Esophagus squamous epithelium (tissue), 5 donors: ENCODE data around the gene DUSP28. TPM values are rescaled to one million over a fixed set of nuclear protein-coding genes. Genes with fewer than 3 reads are reported as not detected.

Experiments
- DNase-seq: peaks from one replicate; lab custom pipeline; 2025; lab: John Stamatoyannopoulos, UW
- H3K27ac ChIP-seq, 4 donors: fragments of 200-600 bp; sonication (generic); one replicate each; pipeline ENCODE4 v1.5.1; 2016 to 2019; ENCODE audit warnings: mild to moderate bottlenecking in 1 of 4
- H3K27me3 ChIP-seq, 4 donors: fragments of 200-600 bp; sonication (generic); 1 replicate in 3 of 4; 2 replicates in 1 of 4; pipeline versions ENCODE4 v1.5.1 to v1.6.0; 2017 to 2021; ENCODE audit warnings: antibody characterized with exemption in 1 of 4
- H3K36me3 ChIP-seq, 3 donors: fragments of 200-600 bp; sonication (generic); one replicate each; pipeline ENCODE4 v1.5.1; 2016 to 2019
- H3K4me1 ChIP-seq, 3 donors: fragments of 200-600 bp; sonication (generic); one replicate each; pipeline ENCODE4 v1.5.1; 2017 to 2019
- H3K4me3 ChIP-seq, 4 donors: fragments of 200-600 bp; sonication (generic); 1 replicate in 3 of 4; 2 replicates in 1 of 4; pipeline ENCODE4 v1.5.1; 2016 to 2019; ENCODE audit warnings: mild to moderate bottlenecking in 2 of 4, moderate library complexity in 1 of 4
- H3K9me3 ChIP-seq, 3 donors: fragments of 200-600 bp; sonication (generic); one replicate each; pipeline ENCODE4 v1.5.1; 2016 to 2019
- CTCF ChIP-seq, 6 experiments: fragments of 450-650 bp in 4 of 6; fragments of 200-600 bp in 2 of 6; sonication (generic) in 2 of 6; IDR thresholded peaks; one replicate each; pipeline ENCODE4 v1.5.1; 2016 to 2019; ENCODE audit warnings: antibody characterized with exemption in 6 of 6, mild to moderate bottlenecking in 4 of 6, moderate library complexity in 4 of 6
- POLR2A ChIP-seq, 4 donors: fragments of 450-650 bp; IDR thresholded peaks; one replicate each; pipeline ENCODE4 v1.6.1; 2017; ENCODE audit warnings: antibody characterized with exemption in 4 of 4, mild to moderate bottlenecking in 4 of 4, moderate library complexity in 3 of 4
- WGBS, 2 donors: methylation state at CpG; one replicate each; pipeline ENCODE4 v1.1.5; 2018; 5-methylcytosine and 5-hydroxymethylcytosine counted together
- intact Hi-C: fragments of 100-400 bp; cut with DNase I; formaldehyde crosslinking; loops from one replicate; pipeline ENCODE4 v1.15.0; 2022
- total RNA-seq, 4 donors: library from RNA; depleted of rRNA; stranded (reverse); fragments of >200 nt; gene quantifications; one replicate each; pipeline ENCODE4 v1.1.0, GENCODE V29; 2016
- donor health status: DM: yes; HTN: yes; CAD: no.

The DUSP28 gene
- total RNA-seq, 4 donors from 2014 or later, result 2.0 to 10.5 (median 5.3) TPM

DNA sequence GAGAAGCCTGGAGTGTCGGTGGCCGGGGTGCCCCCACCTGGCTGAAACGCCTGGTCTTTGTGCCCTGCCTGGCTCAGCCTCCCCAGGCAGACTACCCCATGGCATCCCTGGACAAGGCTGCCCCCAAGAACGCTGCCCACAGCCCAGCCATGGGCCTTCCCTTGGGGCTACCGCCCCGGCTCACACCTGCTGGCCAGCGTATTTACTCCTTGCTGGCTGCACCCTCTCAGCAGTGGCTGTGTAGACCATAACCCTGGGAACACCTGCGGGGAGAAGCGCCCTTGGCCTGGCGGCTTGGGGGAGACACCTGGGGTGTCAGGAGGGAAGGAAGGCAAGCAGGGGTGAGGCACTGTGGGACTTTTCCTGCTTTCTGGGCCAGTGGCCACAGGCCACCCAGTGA lies 43.7 kb downstream of the DUSP28 start:
- H3K27ac ChIP-seq, result no peak overlapping the region
- TF ChIP-seq CTCF (IDR thresholded peaks at IDR 0.05) (no peak), POLR2A (IDR thresholded peaks at IDR 0.05) (no peak)
- WGBS, 2 donors, result 89 to 94% methylated on average over 3 of the region's 10 CpGs
- peaks cover 0 to 6% (median 4%) of the 10 kb centered on the region in 3 donors for H3K4me1 ChIP-seq
- no peak overlapping the region for H3K4me3 ChIP-seq
- no peak for DNase-seq
- intact Hi-C loops, result no loop called here
- H3K27me3 ChIP-seq, result no peaks in the 10 kb centered on the region
- no peaks in the 10 kb centered on the region for H3K9me3 ChIP-seq
- H3K36me3 ChIP-seq, result peaks cover 0 to 38% (median 1%) of the 10 kb centered on the region in 3 donors

- Histone ChIP-seq H3K4me3 (no peak overlapping the region), H3K9me3 (no peaks in the 10 kb centered on the region), H3K4me1 (peaks cover 0 to 6% (median 4%) of the 10 kb centered on the region in 3 donors), H3K27ac (no peak overlapping the region), H3K27me3 (no peaks in the 10 kb centered on the region), H3K36me3 (peaks cover 0 to 32% (median 0%) of the 10 kb centered on the region in 3 donors)
- DNase-seq, result no peak
- TF ChIP-seq POLR2A (IDR thresholded peaks at IDR 0.05) (no peak), CTCF (IDR thresholded peaks at IDR 0.05) (peak in 5 of 6 experiments; percentile 12 to 37 (median 35))
- 35 to 63% methylated on average over 7 to 8 of the region's 11 CpGs for WGBS, 2 donors
- intact Hi-C loops, result no loop called here
Measured at GRCh38 chr2:240604291-240604938, 44.3 kb downstream of the DUSP28 start.

GRCh38 chr2:240604939-240605716 lies 45.0 kb downstream of the DUSP28 start:
- H3K4me1 ChIP-seq, result peaks cover 0 to 6% (median 4%) of the 10 kb centered on the region in 3 donors
- TF ChIP-seq POLR2A (IDR thresholded peaks at IDR 0.05), result no peak
- no peak for TF ChIP-seq CTCF (IDR thresholded peaks at IDR 0.05)
- no peak overlapping the region for H3K27ac ChIP-seq
- peaks cover 0 to 25% (median 0%) of the 10 kb centered on the region in 3 donors for H3K36me3 ChIP-seq
- no peaks in the 10 kb centered on the region for H3K9me3 ChIP-seq
- intact Hi-C loops, result no loop called here
- DNase-seq, result no peak
- no peaks in the 10 kb centered on the region for H3K27me3 ChIP-seq
- 79 to 90% methylated on average over 6 to 15 of the region's 19 CpGs for WGBS, 2 donors
- H3K4me3 ChIP-seq, result no peak overlapping the region

DNA sequence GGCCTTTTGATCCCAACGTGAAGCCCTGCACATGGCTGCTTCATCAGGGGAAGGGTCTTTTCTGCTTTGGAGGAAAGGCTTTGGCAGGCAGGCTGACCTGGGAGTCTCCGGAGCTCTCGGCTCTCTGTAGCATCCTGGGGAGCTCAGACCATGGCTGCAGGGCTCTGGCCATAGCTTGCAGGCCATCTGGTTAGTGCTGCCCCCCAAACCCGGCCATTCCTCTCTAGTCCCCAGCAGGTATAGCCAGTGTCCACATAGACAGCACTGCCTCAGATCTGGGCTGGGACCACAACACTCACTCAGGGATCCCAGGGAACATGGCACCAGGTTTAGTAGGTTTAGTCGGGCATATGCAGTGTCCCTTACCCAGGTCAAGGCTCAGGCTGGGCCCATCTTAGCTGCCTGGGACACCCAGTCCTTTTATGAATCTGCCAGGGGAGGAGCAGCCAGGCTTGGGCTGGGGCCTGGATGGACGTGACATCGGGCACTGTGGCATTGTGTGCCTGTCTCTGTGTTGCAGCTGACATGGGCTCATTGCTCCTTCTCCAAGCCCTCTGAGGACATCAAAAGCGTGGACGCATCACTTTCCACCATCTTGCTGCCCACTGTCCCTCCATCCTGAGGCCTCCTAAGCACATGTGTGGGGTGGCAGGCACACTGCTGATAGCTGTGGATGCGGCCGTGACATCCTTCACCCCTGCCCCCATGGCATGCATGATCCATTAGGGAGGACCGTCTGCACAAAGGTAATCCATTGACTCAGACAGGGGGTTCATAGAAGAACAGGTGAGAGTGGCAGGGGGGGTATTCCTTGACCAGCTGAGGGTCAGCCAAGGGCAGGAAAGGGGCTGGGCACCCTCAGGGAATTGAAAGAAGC lies 45.9 kb downstream of the DUSP28 start:
- no peaks in the 10 kb centered on the region for H3K9me3 ChIP-seq
- H3K27ac ChIP-seq, result no peak overlapping the region
- 67 to 82% methylated on average over 3 to 5 of the region's 12 CpGs for WGBS, 2 donors
- peaks cover 0 to 6% (median 4%) of the 10 kb centered on the region in 3 donors for H3K4me1 ChIP-seq
- peaks cover 0 to 15% (median 0%) of the 10 kb centered on the region in 3 donors for H3K36me3 ChIP-seq
- no peak overlapping the region for H3K4me3 ChIP-seq
- DNase-seq, result no peak
- TF ChIP-seq CTCF (IDR thresholded peaks at IDR 0.05), result no peak
- no peak for TF ChIP-seq POLR2A (IDR thresholded peaks at IDR 0.05)
- intact Hi-C loops, result no loop called here
- H3K27me3 ChIP-seq, result no peaks in the 10 kb centered on the region
